Measurements from ENCODE around the gene DNM1. TPM values are rescaled to one million over a fixed set of nuclear protein-coding genes. Genes with fewer than 3 reads are reported as not detected.
A peak's percentile ranks its signal among the peaks of the same experiment; 100 is the strongest.

Gene DNM1
- total RNA-seq, 1 experiment from 2014 or later: 3.9 TPM

- peak in 1 of 2 experiments; percentile 48 for DNase-seq
- no peaks in the 10 kb centered on the region for H3K36me3 ChIP-seq (ENCODE audit: control insufficient read depth, insufficient read depth, low read length)
- H3K27me3 Mint-ChIP-seq (ENCODE audit: insufficient read depth, unreplicated experiment): no peaks in the 10 kb centered on the region
- H3K27me3 ChIP-seq (replicated peaks; ENCODE audit: control insufficient read depth, insufficient read depth, low read length): no peaks in the 10 kb centered on the region
- TF ChIP-seq CTCF (IDR thresholded peaks at IDR 0.05; ENCODE audit: insufficient read depth in 1 of 2, low read depth in 1 of 2, low read length in 1 of 2, severe bottlenecking in 1 of 2, unreplicated experiment in 1 of 2): no peak
- H3K9me3 ChIP-seq: no peaks in the 10 kb centered on the region
- H3K36me3 Mint-ChIP-seq (ENCODE audit: insufficient read depth, unreplicated experiment): peaks cover 14% of the 10 kb centered on the region
- peaks cover 13% of the 10 kb centered on the region for H3K4me1 Mint-ChIP-seq (ENCODE audit: low read depth, unreplicated experiment)
- no peaks in the 10 kb centered on the region for H3K9me3 Mint-ChIP-seq (ENCODE audit: unreplicated experiment)
- H3K4me3 Mint-ChIP-seq (ENCODE audit: unreplicated experiment): peak overlapping the region; percentile 10
- no TSS peak for BruUV-seq (replicated peaks)
- CTCF ChIA-PET: interaction anchor here (1.9 kb wide), 1 partner anchor 64 kb away, joined by 4 read pairs; no protein-coding TSS in a partner anchor
- POLR2A ChIA-PET: no interaction called here
- intact Hi-C loops (cut with micrococcal nuclease; ENCODE audit: unreplicated experiment): loop anchor here (5.0 kb wide), 1 partner anchor 158 kb away; the partner anchor contains the start of gene ODF2
- H3K4me3 ChIP-seq (ENCODE audit: low read depth, low read length): no peak overlapping the region
- H3K4me1 ChIP-seq: peaks cover 29% of the 10 kb centered on the region
- peak overlapping the region; percentile 53 for H3K27ac Mint-ChIP-seq (ENCODE audit: unreplicated experiment)
Measured at GRCh38 chr9:128298535-128299482, 95.6 kb downstream of the DNM1 start.

- Histone ChIP-seq H3K36me3 (ENCODE audit: control insufficient read depth, insufficient read depth, low read length) (no peaks in the 10 kb centered on the region), H3K4me1 (peaks cover under 1% of the 10 kb centered on the region; the same call in 1 of the 2 replicates), H3K9me3 (no peaks in the 10 kb centered on the region), H3K27me3 (replicated peaks; ENCODE audit: control insufficient read depth, insufficient read depth, low read length) (no peaks in the 10 kb centered on the region), H3K4me3 (ENCODE audit: low read depth, low read length) (no peak overlapping the region)
- peaks cover 11% of the 10 kb centered on the region for H3K36me3 Mint-ChIP-seq (ENCODE audit: insufficient read depth, unreplicated experiment)
- ChIA-PET CTCF (interaction anchor here (0.8 to 1.8 kb wide), 3 partner anchors 9 to 50 kb away, joined by 3 to 8 read pairs (median 4); no protein-coding TSS in a partner anchor), POLR2A (interaction anchor here (0.5 kb wide), 1 partner anchor 117 kb away, joined by 4 read pairs; the partner anchor contains the start of gene CERCAM)
- H3K4me3 Mint-ChIP-seq (ENCODE audit: unreplicated experiment): no peak overlapping the region
- H3K9me3 Mint-ChIP-seq (ENCODE audit: unreplicated experiment): no peaks in the 10 kb centered on the region
- DNase-seq: no peak
- no peaks in the 10 kb centered on the region for H3K4me1 Mint-ChIP-seq (ENCODE audit: low read depth, unreplicated experiment)
- H3K27ac Mint-ChIP-seq (ENCODE audit: unreplicated experiment): no peak overlapping the region
- no TSS peak for BruUV-seq (replicated peaks)
- H3K27me3 Mint-ChIP-seq (ENCODE audit: insufficient read depth, unreplicated experiment): no peaks in the 10 kb centered on the region
- intact Hi-C loops (cut with micrococcal nuclease; ENCODE audit: unreplicated experiment): no loop called here
- TF ChIP-seq CTCF (IDR thresholded peaks at IDR 0.05; ENCODE audit: insufficient read depth in 1 of 2, low read depth in 1 of 2, low read length in 1 of 2, severe bottlenecking in 1 of 2, unreplicated experiment in 1 of 2): no peak
Measured at GRCh38 chr9:128304136-128304970, 101.2 kb downstream of the DNM1 start.

Small RNA genes lying within 50 kb of the gene (microRNA-seq; reads per million reads assigned to microRNA genes)
- 1.5 reads per million for gene MIR199B
- gene MIR3154: not detected

Other genes with a start within 250 kb of the DNM1 start
- gene EEIG1, start 222.4 kb upstream of the DNM1 start, total RNA-seq (2022): 44.1 and 47.1 TPM in 2 replicates
- gene NAIF1, start 136.1 kb upstream of the DNM1 start, total RNA-seq (2022): 8.5 and 8.6 TPM in 2 replicates
- 16.5 and 18.5 TPM in 2 replicates for gene SLC25A25, start 135.1 kb upstream of the DNM1 start, total RNA-seq (2022)
- gene PTGES2, start 75.7 kb upstream of the DNM1 start, total RNA-seq (2022): 114 and 123 TPM in 2 replicates
- not detected in 2 replicates for gene LCN2, start 53.9 kb upstream of the DNM1 start, total RNA-seq (2022)
- gene BBLN, start 43.1 kb upstream of the DNM1 start, total RNA-seq (2022): 34.2 and 36.5 TPM in 2 replicates
- 154 and 187 TPM in 2 replicates for gene CIZ1, start 11.8 kb upstream of the DNM1 start, total RNA-seq (2022)
- gene GOLGA2, start 72.6 kb downstream of the DNM1 start, total RNA-seq (2022): 97.7 and 102 TPM in 2 replicates
- 18.0 and 19.8 TPM in 2 replicates for gene SWI5, start 72.9 kb downstream of the DNM1 start, total RNA-seq (2022)
- gene TRUB2, start 119.1 kb downstream of the DNM1 start, total RNA-seq (2022): 34.1 and 37.4 TPM in 2 replicates
- gene COQ4, start 119.5 kb downstream of the DNM1 start, total RNA-seq (2022): 48.9 and 49.5 TPM in 2 replicates
- 21.1 and 22.8 TPM in 2 replicates for gene SLC27A4, start 137.1 kb downstream of the DNM1 start, total RNA-seq (2022)
- gene URM1, start 168.0 kb downstream of the DNM1 start, total RNA-seq (2022): 55.9 and 62.7 TPM in 2 replicates
- gene CERCAM, start 217.5 kb downstream of the DNM1 start, total RNA-seq (2022): 12.3 and 18.7 TPM in 2 replicates

Data from Caco-2 (cell line).